ENCODE measurements around the gene CASZ1.

DNA sequence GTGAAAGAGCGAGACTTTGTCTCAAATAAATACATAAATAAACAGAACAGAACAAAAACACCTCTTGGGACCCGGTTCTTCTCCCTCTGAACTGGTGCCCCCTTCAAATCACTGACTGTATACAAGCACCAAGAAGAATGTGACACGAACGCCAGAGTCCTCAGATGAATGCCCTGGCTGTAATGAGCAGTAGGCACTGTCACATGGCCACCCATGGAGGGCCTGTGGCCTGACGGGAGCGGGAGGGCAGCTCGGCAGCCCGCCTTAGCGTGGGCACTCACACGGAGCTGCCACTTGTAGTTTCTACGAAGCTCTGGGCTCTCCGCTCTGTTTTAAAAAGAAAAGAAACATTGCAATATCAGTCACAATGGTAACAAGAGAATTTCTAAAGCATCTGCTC lies 175.7 kb downstream of the CASZ1 start:
- TF ChIP-seq CTCF (IDR thresholded peaks at IDR 0.05) (no peak), POLR2A (IDR thresholded peaks at IDR 0.05) (no peak)
